Right ventricle myocardium inferior (tissue), 1 donor: ENCODE results near the gene NCKAP5. TPM values are rescaled to one million over a fixed set of nuclear protein-coding genes. Genes with fewer than 3 reads are reported as not detected.

Experiments
- ATAC-seq: fragments of 200-7000 bp; cut with Tn5 transposase; one replicate; pipeline ENCODE4 v1.9.1; 2020; ENCODE audit warnings: mild to moderate bottlenecking, moderate library complexity
- DNase-seq: peaks from one replicate; pipeline ENCODE4 v3.0.0; 2021; ENCODE audit errors: missing footprints
- intact Hi-C: fragments of 100-400 bp; cut with DNase I; formaldehyde crosslinking; loops from one replicate; pipeline ENCODE4 v1.11.0; 2022
- total RNA-seq: library from RNA; stranded (reverse); fragmentation: NEBNext Ultra II Directional; extraction: Animal tissue kit (Norgen Biotek cat#: 25700); gene quantifications from one replicate; pipeline ENCODE4 v1.2.1, GENCODE V29; 2021
- donor health status: DM: no; HTN: yes; CAD: no; lungs with severe emphysema.

Gene NCKAP5
- total RNA-seq, 1 donor from 2014 or later = 4.3 TPM

- ATAC-seq (peak; percentile 82), DNase-seq (peak; percentile 73)
- intact Hi-C loops = no loop called here
Measured at GRCh38 chr2:133579274-133579673, 11.0 kb upstream of the NCKAP5 start.

DNA sequence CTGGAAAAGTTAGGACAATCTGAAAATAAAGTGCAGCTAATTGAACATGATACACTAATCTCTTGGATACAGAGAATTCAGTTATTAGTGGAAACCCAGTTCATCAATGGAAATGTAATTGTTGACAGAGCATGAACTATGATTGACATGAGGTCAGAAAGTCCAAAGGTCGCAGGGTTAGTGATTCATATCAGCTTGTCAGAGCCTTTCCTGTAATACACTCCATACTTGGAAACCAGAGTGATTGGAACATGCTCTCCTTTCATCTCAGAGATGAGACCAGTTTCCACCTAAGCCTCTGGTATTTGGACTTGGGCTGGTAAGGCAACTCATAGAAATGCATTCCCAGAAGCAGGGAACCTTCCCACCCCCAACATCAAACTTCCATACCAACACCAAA, 8.5 kb upstream of the NCKAP5 start:
- ATAC-seq (no peak), DNase-seq (no peak)
- intact Hi-C loops = no loop called here

GRCh38 chr2:133574620-133575019, 6.4 kb upstream of the NCKAP5 start:
- ATAC-seq (no peak), DNase-seq (no peak)
- intact Hi-C loops = no loop called here

DNA sequence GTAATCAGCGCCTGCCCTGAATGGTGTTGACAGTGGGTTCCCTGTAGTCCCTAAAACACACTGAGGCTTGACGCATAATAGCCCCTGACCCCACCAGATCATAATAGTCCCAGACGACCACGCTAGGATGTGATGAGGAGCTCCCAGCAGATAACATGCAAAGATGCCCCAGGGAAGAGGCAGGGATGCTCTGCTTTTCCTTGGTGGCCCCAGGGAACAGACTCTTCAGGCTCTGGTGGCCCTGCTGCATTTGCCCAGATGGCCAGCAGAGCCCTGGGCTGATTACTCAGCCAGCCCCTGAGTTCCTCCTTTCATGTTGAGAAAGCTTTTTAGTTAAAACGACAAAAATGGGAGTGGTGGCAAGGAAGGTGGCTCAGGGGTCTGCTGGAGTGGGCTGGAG, 5.9 kb upstream of the NCKAP5 start:
- intact Hi-C loops = no loop called here
- ATAC-seq (no peak), DNase-seq (no peak)

DNA sequence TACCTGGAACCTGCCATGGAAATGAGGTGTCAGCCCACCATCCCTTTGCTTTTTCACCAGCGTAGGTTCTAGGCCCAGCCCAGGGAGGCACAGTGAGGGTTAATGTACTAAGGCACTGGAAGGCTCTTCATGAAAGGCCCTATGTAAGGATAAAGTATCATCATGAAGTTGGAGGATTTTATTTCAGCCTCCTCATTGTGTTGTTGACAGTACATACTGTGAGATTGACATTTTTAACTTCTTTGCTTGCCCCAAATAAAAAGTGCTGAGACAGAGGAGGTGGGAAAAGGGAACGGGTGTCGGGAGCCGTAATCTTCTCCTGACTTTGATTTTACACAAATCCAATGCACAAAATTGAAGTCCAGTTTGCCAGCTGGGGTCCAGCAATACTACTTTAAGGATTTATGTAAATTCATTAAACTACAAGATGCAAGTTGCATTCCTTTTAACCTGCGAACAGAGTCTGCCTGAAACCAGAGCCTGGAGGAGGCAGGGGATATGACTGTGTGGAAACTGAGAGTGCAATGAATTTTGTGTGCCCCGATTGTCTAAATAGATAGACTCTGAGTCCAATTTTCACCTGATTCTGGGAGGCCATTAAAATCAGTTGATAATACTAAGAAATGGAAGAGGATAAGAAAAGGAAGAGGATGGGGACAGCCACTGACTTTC, 5.4 kb upstream of the NCKAP5 start:
- no peak for DNase-seq
- no peak for ATAC-seq
- intact Hi-C loops = no loop called here

- ATAC-seq = no peak
- intact Hi-C loops = no loop called here
Measured at GRCh38 chr2:133571249-133571648, 3.0 kb upstream of the NCKAP5 start.

DNA sequence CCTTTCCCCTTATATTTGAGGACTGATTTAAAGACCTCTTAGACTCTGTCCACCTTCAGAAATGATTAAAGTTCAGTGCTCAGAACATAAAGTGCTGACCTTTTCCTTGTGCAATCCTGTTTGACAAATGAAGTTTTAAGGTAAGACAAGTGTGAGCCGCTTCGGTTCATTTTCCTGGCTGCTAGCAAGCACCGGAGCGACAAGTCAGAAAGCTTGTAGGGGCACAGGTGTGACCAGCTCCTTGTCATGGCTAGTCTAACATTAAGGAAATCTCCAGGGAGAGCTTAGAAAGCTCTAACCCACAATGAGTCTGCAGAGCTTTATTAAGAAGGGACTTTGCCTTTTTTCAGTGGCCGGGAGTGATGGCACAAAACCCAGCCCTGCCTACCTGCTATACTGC, 2.3 kb upstream of the NCKAP5 start:
- DNase-seq (no peak), ATAC-seq (no peak)
- intact Hi-C loops = no loop called here

More at GRCh38 chr2:133571249-133571648, 3.0 kb upstream of the NCKAP5 start:
- DNase-seq = no peak

DNA sequence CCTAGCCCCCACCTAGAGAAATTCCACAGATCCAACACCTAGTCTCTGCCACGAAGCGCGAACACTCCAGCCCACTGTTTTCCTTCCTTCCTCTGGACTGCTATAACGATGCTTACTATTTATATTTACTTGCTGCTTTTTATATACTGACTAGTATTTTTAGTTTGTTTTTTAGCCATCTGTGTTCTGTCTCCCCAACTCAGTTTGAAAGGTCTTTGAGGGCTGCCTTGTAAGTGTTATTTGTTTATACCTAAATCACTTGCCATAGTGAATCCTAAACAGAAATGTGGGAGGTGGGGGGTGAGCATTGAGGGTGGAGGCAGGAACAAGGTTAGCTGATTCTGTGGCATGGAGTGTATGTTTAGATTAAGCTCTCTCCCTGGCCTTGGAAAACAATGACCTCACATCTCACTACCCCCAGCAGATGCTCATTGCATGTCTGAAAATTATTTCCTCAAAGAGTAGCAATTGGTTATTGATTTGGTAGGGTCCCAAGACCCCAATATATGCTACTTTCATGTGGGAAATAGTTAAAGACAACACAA, 1.1 kb upstream of the NCKAP5 start:
- intact Hi-C loops = loop anchor here (10.0 kb wide), 1 partner anchor 305 kb away; no protein-coding TSS in a partner anchor
- DNase-seq (no peak), ATAC-seq (no peak)

- no peak for DNase-seq
- no peak for ATAC-seq
- intact Hi-C loops = loop anchor here (10.0 kb wide), 1 partner anchor 304 kb away; no protein-coding TSS in a partner anchor
Measured at GRCh38 chr2:133568598-133568997, 335 bp upstream of the NCKAP5 start.

DNA sequence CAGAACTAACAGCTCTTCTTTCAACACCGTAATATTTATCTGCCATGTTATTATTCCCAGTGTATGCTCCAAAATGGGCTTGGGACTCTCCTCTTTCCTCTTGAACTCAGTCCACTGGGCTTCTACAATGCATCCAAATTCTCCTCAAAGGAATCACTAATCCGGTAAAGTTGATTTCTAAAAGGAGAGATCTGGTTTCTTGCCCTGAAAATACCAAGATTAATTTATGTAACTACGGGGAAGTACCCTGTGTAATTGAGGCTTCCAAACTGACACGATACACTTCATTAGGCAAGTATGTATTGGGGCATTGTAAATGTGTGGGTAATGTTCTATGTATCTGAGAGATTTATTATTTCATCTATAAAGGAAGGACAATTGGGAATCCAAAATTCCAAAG, 5.7 kb downstream of the NCKAP5 start:
- no peak for DNase-seq
- ATAC-seq = no peak
- intact Hi-C loops = loop anchor here (5.0 to 10.0 kb wide), 2 partner anchors 298 to 1015 kb away; no protein-coding TSS in a partner anchor

GRCh38 chr2:133561045-133561852, 7.0 kb downstream of the NCKAP5 start:
- intact Hi-C loops = loop anchor here (5.0 to 10.0 kb wide), 2 partner anchors 296 to 1014 kb away; no protein-coding TSS in a partner anchor
- DNase-seq = no peak
- ATAC-seq = no peak

GRCh38 chr2:133557614-133558013, 10.6 kb downstream of the NCKAP5 start:
- intact Hi-C loops = no loop called here
- ATAC-seq = no peak

DNA sequence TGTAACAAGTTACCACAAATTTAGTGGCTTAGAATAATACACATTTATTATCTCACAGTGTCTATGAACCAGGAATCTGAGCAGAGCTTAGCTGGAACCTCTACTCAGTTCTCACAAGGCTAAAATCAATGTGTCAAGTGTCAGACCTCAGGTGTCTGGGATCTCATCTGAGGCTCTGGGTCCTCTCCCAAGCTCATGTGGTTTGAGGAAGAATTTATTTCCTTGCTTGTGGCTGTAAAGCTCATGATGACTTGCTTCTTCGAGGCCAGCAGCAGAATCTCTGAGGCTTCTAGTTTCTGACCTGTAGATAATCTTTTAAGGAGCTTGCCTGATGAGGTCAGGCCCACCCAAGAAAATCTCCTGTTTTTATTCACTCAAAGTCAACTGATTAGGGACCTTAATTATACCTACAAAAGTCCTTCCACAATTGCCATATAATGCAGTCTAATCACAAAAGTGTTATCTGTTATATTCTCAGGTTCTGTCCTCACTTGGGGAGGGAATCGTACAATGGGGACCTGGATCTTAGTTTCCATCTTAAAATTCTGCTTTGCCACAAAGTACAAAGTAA, 14.3 kb downstream of the NCKAP5 start:
- no peak for DNase-seq
- intact Hi-C loops = no loop called here
- ATAC-seq = no peak

More at GRCh38 chr2:133557614-133558013, 10.6 kb downstream of the NCKAP5 start:
- no peak for DNase-seq

DNA sequence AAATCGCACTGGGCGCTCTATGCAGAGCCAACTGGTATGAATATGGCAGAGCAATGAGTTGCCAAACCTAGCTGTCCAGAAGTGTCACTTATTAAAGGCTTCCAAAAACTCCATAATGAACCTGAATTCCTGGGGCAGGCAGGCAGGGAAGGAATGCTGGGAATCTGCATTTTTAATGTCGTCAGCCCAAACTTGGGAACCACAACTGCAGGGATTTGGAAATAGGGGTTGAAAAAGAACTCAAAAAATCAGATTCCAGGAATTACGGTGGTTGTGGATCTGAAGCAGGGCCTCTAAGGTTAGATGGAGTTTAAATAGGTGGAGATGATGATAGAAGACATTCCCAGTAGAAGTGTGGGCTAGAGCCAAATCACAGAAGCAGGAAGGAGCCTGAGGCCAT, 15.0 kb downstream of the NCKAP5 start:
- ATAC-seq (no peak), DNase-seq (no peak)
- intact Hi-C loops = no loop called here

GRCh38 chr2:133552821-133553220, 15.4 kb downstream of the NCKAP5 start:
- intact Hi-C loops = no loop called here
- no peak for DNase-seq
- no peak for ATAC-seq

DNA sequence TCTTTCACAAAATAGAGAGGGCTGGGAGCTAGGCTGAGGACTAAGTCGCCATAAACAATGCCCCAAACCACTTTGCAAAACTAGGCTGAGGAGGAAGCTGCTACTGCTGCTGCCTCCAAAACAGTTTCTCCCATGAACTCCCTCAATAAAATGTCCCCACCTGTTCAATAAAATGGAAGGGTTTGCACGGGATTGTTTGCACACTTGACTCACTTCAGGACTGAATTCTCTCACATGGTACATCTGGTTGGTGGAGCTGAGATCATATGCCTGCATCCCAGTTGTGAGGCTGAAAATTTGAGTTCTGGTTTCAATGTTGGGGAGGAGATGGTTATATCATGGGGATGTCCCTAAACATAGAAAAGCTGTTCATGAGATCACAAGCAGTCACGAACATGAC, 26.5 kb downstream of the NCKAP5 start:
- ATAC-seq (no peak), DNase-seq (no peak)
- intact Hi-C loops = no loop called here

GRCh38 chr2:133541376-133541775, 26.9 kb downstream of the NCKAP5 start:
- DNase-seq (no peak), ATAC-seq (no peak)
- intact Hi-C loops = no loop called here

DNA sequence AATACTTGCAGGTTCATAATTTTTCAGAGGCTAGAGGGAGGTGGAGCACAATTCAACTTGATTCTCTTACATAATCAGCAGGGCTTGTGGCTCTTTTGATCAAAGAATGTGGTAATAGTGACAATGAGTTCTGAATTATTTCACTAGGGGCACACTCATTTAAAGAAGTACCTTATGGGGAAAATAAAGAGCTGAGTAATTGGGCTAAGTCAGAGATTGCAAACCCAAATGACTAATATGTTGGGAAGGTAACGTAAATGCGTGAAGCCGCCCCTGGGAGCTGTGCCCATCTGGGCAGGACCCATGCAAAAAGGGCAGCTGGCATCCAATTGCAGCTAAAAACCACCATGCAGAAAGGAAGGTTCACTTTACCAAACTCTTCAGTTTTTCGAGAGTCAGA, 35.3 kb downstream of the NCKAP5 start:
- ATAC-seq (no peak), DNase-seq (no peak)
- intact Hi-C loops = no loop called here

- ATAC-seq = no peak
- no peak for DNase-seq
- intact Hi-C loops = no loop called here
Measured at GRCh38 chr2:133531382-133531781, 36.9 kb downstream of the NCKAP5 start.
